HG02885 (cell line): ENCODE measurements around the gene PPP2R5B.
A peak's percentile ranks its signal among the peaks of the same experiment; 100 is the strongest.

Experiments
- ATAC-seq: cut with Tn5 transposase; IDR thresholded peaks from one replicate; pipeline ENCODE4 v1.9.1; 2021; ENCODE audit warnings: mild to moderate bottlenecking; ENCODE audit not compliant: unreplicated experiment, poor library complexity

Gene PPP2R5B

DNA sequence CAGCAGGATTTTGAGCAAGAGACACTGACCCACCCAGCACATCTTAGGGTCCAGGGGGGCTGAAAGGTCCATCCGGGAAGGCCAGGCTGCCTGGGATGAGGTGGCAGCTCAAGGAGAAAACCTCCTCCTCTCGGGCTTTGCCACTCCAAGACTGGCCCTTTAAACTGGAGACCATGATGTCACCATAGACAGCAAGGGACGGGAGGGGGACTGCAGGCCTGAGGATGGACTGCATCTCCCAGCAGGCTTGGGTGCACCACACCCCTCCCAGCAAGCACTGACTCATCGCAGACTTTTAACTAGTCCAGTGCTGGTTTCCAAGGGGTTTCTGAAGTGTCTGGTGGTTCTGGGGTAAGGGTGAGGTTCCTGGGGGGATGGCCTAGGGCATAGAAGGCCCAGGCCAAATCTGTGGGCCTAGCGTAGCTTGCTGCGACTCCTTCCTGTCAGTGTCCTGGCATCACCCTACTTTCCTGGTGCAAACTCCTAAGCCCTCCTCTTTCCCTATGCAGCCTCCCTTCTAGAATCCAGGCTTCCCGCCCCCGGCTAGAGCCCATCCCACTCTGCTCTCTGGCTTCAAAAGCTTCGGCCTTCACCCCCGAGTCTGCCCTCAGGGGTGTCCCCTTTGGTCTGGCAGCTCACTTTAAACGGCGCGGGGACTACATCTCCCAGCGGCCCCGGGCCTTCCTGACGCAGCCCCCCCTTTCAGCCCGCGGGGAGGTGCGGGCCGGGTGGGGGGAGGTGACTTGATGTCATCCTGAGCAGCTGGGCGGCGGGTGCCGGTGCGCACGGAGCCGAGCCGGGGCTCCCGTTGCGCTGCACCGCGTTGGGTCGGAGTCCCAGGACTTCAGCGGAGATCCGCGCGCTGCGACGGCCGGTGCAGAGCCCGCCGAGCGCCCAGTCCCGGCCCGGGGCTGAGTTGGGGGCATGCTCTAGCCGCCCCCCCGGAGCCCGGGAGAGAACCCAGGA lies at the start of gene PPP2R5B:
PPP2R5B (plus strand) TSS at position 746 of the 966 bp plus-strand sequence. CDS start 1,046 bp downstream, outside the sequence.
- peak; percentile 82 for ATAC-seq

- no peak for ATAC-seq
These were observed 48.9 kb upstream of the PPP2R5B start for GRCh38 chr11:64875369-64876228.

DNA sequence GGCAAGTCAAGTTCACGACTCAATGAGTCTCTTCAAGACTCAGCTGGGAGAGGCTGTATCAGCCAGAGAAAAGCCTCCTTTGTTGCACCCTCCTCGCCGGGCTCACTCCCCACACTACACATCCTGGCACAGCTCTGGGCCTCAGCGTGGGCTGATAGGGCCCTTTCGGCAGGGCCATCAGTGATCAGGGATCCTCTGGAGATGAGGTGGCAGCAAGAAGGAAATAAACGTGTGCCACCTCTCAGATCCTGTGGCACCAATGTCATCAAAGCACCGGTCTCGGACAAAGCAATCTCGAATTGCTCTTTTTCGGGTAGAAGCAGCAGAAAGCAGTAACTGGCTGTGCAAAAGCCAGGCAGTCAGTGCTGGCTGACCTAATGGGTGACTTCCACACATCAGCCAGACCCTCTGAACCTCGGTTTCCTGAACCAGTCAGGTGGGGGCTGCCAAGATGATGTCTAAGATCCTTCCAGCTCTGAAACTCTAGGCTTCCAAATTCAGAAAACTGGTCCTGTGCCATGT lies 48.2 kb upstream of the PPP2R5B start:
- no peak for ATAC-seq

DNA sequence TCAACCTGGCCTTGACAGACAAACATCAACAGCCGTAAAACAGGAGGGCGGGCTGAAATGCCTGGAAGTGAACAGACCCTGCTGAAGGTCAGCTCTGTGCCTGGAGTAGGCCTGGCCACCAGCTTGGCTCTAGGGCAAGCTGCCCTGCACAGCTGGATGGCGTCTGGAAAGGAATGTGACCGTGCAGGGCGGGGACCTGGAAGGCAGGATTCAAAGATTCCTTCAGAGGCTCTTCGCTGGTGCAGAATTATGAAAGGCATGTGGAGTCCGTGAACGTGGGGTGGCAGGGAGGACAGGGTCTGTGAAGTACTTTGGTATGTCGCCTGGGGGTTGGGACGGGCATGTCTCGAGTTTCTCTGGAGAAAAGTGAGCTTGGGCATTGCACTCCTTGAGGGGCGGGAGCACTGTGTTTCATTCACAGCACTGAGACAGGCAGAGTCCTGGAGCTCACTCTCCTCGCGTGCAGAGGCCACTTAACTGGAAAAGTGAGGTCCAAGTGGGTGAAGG lies 47.6 kb upstream of the PPP2R5B start:
- no peak for ATAC-seq

- ATAC-seq: peak; percentile 6
These were observed 46.9 kb upstream of the PPP2R5B start for GRCh38 chr11:64877390-64878222.

- no peak for ATAC-seq
These were observed 46.3 kb upstream of the PPP2R5B start for GRCh38 chr11:64878223-64878493.

GRCh38 chr11:64878494-64879243 lies 45.8 kb upstream of the PPP2R5B start, which contains the start of gene EHD1:
EHD1 (minus strand) TSS chr11:64878621; CDS start chr11:64878464, 157 bp downstream.
- ATAC-seq: peak; percentile 77

GRCh38 chr11:64879244-64879900 lies 45.1 kb upstream of the PPP2R5B start:
- ATAC-seq: no peak

GRCh38 chr11:64880240-64881001 lies 44.1 kb upstream of the PPP2R5B start:
- ATAC-seq: no peak

GRCh38 chr11:64881476-64881875 lies 43.0 kb upstream of the PPP2R5B start:
- no peak for ATAC-seq

GRCh38 chr11:64882243-64882642 lies 42.2 kb upstream of the PPP2R5B start:
- no peak for ATAC-seq

GRCh38 chr11:64883575-64883974 lies 40.9 kb upstream of the PPP2R5B start:
- ATAC-seq: no peak

DNA sequence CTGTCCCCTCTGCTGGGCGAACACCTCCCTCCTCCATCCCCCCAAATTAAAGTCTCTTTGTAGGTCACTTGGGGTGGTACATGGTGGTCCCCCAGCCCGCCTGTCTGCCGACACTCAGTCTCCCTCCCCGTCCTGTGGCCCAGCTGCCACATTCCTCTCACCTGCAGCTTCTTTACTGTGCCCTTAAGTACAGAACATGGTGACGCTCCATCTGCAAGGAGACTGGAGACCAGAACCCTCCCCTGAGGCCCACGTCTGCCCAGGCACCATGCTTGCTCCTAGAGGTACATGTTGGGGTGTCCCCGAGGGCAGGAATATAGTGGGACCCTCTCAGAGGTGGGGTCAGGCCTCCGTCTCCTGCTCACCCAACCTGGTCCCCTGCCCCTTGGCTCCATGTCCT lies 40.5 kb upstream of the PPP2R5B start:
- ATAC-seq: no peak

- no peak for ATAC-seq
These were observed 38.9 kb upstream of the PPP2R5B start for GRCh38 chr11:64885367-64886286.

- ATAC-seq: no peak
These were observed 37.2 kb upstream of the PPP2R5B start for GRCh38 chr11:64887234-64887756.

- ATAC-seq: peak; percentile 80
These were observed 36.6 kb upstream of the PPP2R5B start for GRCh38 chr11:64887757-64888405.
